HepG2 (cell line): ENCODE results near the gene CARHSP1. TPM values are rescaled to one million over a fixed set of nuclear protein-coding genes. Genes with fewer than 3 reads are reported as not detected.

ENCODE experiments used
- AHDC1 ChIP-seq: sonication (generic); formaldehyde crosslinking; IDR thresholded peaks from 2 replicates; pipeline ENCODE4 v1.5.1; 2020; ENCODE audit warnings: mild to moderate bottlenecking, missing genetic modification reagents, borderline replicate concordance
- CBFB ChIP-seq: sonication (generic); formaldehyde crosslinking; IDR thresholded peaks from 2 replicates; pipeline ENCODE4 v1.4.0; 2020; ENCODE audit warnings: missing genetic modification reagents
- CC2D1A ChIP-seq: sonication (generic); formaldehyde crosslinking; IDR thresholded peaks from 2 replicates; pipeline ENCODE4 v1.8.1; 2023; ENCODE audit warnings: mild to moderate bottlenecking, missing genetic modification reagents
- FOXP4 ChIP-seq: sonication (generic); formaldehyde crosslinking; IDR thresholded peaks from 2 replicates; pipeline ENCODE4 v1.4.0; 2020; ENCODE audit warnings: missing genetic modification reagents
- HNRNPLL ChIP-seq: fragments of 200-400 bp; formaldehyde crosslinking; IDR thresholded peaks from 2 replicates; pipeline ENCODE4 v1.6.1; 2017; ENCODE audit warnings: mild to moderate bottlenecking, low read depth, low read length; ENCODE audit not compliant: poor library complexity, severe bottlenecking
- TBP ChIP-seq: sonication (generic); formaldehyde crosslinking; IDR thresholded peaks from 2 replicates; pipeline ENCODE4 v1.5.0; 2020; ENCODE audit warnings: missing genetic modification reagents
- TEF ChIP-seq: sonication (generic); formaldehyde crosslinking; IDR thresholded peaks from 2 replicates; pipeline ENCODE4 v1.5.0; 2020; ENCODE audit warnings: missing genetic modification reagents
- ZBTB26 ChIP-seq: IDR thresholded peaks from 2 replicates; pipeline ENCODE4 v1.6.1; 2016; ENCODE audit warnings: missing compliant biosample characterization, missing genetic modification reagents, borderline replicate concordance
- ZBTB43 ChIP-seq: sonication (generic); formaldehyde crosslinking; conservative IDR thresholded peaks from 2 replicates; pipeline ENCODE4 v1.4.0; 2020; ENCODE audit warnings: missing genetic modification reagents
- ZNF276 ChIP-seq: sonication (generic); formaldehyde crosslinking; IDR thresholded peaks from 2 replicates; pipeline ENCODE4 v1.4.0; 2020; ENCODE audit warnings: mild to moderate bottlenecking, low read depth, missing genetic modification reagents
- ZNF558 ChIP-seq: sonication (generic); formaldehyde crosslinking; IDR thresholded peaks from 2 replicates; pipeline ENCODE4 v1.9.0; 2022; ENCODE audit warnings: mild to moderate bottlenecking, missing genetic modification reagents, borderline replicate concordance
- ZNF75D ChIP-seq: sonication (generic); formaldehyde crosslinking; IDR thresholded peaks from 2 replicates; pipeline ENCODE4 v1.8.1; 2023; ENCODE audit warnings: missing genetic modification reagents, mild to moderate bottlenecking, borderline replicate concordance
- polyA plus RNA-seq, 8 experiments: library from polyadenylated mRNA; depleted of rRNA in 3 of 8; stranded (reverse) in 7 of 8; unstranded in 1 of 8; fragments of >200 nt; fragmentation: Illumina TruSeq in 4 of 8; extraction: Trizol in 4 of 8; gene quantifications; 2 replicates each; pipeline versions ENCODE4 v1.2.1 to v1.2.3, GENCODE V29; 2011 to 2016; ENCODE audit warnings: low read depth in 4 of 8, missing spikeins in 1 of 8, mixed read lengths in 1 of 8; ENCODE audit not compliant: insufficient read depth in 1 of 8
- total RNA-seq, 5 experiments: library from RNA; depleted of rRNA; stranded (reverse); fragments of >200 nt; fragmentation: Illumina TruSeq; extraction: Trizol; gene quantifications; 2 replicates each; pipeline ENCODE4 v1.2.3, GENCODE V29; 2016; ENCODE audit warnings: low read depth in 1 of 5

CARHSP1 gene
- total and polyA plus RNA-seq, 2 of the 13 experiments (the other 11 are each of a cell fraction or from before 2014, with no cell fraction given), result 173 to 345 TPM

GRCh38 chr16:8850279-8850885 lies 18.4 kb downstream of the CARHSP1 start (continued):
- TF ChIP-seq ZNF276 (CRISPR knock-in tag) (0 out of 2 replicates have a peak, but pooled peaks have one; percentile 58), HNRNPLL (no peak), TEF (CRISPR knock-in tag) (no peak), ZBTB26 (peak; percentile 60; the same call in 1 of the 2 replicates), CBFB (peak; percentile 70; the same call in 1 of the 2 replicates), ZNF75D (CRISPR knock-in tag) (no peak), AHDC1 (CRISPR knock-in tag) (no peak; the same call in 1 of the 2 replicates), TBP (peak; percentile 51; the same call in 1 of the 2 replicates), CC2D1A (CRISPR knock-in tag) (no peak), ZNF558 (CRISPR knock-in tag) (peak; percentile 76; the same call in 1 of the 2 replicates), ZBTB43 (CRISPR knock-in tag) (peak; percentile 87), FOXP4 (CRISPR knock-in tag) (peak; percentile 77)
